GM19099 (cell line): Measurements from ENCODE around the gene PTGES.

Source experiments
- POLR2A ChIP-seq: IDR thresholded peaks from 3 replicates; pipeline ENCODE4 v1.6.1; 2011; ENCODE audit warnings: low read depth; ENCODE audit not compliant: insufficient read length; ENCODE audit errors: extremely low read depth

Gene PTGES

GRCh38 chr9:129774791-129775447 lies 22.1 kb upstream of the PTGES start:
- no peak for TF ChIP-seq POLR2A

GRCh38 chr9:129773262-129774048 lies 20.6 kb upstream of the PTGES start:
- no peak for TF ChIP-seq POLR2A

GRCh38 chr9:129770741-129771140 lies 17.9 kb upstream of the PTGES start:
- TF ChIP-seq POLR2A: no peak

- TF ChIP-seq POLR2A: no peak
Measured at GRCh38 chr9:129769669-129770068, 16.8 kb upstream of the PTGES start.

DNA sequence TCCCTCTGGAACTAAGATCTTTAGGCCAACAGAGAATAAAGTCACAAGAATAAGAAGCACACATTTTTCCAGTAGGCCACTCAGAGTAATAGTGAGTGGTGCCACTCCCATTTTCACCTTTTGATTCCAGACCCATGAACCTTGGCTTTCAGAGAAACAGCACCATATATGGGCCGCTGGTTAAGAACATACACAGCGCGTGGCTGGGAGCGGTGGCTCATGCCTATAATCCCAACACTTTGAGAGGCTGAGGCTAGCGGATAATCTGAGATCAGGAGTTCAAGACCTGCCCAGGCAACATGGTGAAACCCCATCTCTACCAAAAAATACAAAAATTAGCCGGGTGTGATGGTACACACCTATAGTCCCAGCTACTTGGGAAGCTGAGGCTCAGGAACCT lies 15.6 kb upstream of the PTGES start:
- TF ChIP-seq POLR2A: no peak

DNA sequence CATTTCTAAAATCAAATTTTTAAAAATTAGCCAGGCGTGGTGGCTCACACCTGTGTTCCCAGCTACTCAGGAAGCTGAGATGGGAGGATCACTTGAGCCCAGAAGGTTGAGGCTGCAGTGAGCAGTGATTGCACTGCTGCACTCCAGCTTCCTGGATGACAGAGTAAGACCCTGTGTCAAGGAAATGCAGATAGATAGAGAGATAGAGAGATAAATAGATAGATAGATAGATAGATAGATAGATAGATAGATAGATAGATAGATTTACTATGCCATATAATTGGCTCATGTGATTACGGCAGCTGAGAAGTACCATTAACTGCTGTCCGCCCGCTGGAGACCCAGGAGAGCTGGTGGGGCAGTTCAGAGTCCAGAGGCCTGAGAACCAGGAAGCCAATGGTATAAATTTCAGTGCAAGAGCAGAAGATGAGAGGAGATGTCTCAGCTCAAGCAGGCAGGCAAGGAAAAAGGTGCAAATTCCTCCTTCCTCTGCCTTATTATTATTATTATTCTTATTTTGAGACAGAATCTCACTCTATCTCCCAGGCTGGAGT lies 13.0 kb upstream of the PTGES start:
- no peak for TF ChIP-seq POLR2A

GRCh38 chr9:129762985-129763926 lies 10.4 kb upstream of the PTGES start:
- no peak for TF ChIP-seq POLR2A

- TF ChIP-seq POLR2A: no peak
Measured at GRCh38 chr9:129761901-129762369, 9.1 kb upstream of the PTGES start.

GRCh38 chr9:129761293-129761900 lies 8.6 kb upstream of the PTGES start:
- no peak for TF ChIP-seq POLR2A

- TF ChIP-seq POLR2A: no peak
Measured at GRCh38 chr9:129759804-129760502, 7.1 kb upstream of the PTGES start.

DNA sequence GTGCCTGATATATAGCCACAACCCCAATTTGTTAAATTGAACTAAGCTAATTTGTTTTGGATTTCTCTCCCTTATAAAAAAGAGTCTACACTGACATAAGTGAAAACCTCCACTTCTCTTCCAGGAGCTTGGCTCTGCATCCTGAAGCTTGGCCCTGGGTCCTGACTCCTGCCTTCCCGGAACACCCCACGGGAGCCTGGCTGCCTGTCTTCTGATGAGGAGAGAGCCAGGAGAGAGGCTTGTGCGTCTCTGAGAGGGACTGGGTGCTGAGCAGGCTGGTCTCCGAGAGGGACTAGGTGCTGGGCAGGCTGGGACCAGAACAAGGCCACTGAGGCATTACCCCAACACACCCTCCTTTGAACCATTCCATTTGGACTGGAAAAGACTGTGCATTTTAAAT lies 6.5 kb upstream of the PTGES start:
- TF ChIP-seq POLR2A: no peak

DNA sequence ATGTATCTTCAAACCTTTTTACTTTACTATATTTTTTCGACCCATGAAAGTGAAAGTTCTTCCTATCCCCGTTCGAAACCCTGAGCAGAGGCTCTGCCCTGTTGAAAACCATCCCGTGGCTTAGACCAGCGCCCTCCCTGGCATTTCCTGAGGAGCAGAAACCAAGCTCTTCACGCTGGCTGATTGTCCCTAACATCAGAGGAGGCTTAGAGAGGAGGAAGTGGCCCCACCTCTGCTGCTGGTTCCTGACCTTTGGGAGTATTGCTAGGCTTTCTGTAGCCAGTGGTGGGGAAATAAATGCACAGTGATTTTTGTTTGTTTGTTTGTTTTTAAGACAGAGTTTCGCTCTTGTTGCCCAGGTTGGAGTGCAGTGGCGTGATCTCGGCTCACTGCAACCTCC lies 4.2 kb upstream of the PTGES start:
- TF ChIP-seq POLR2A: no peak

GRCh38 chr9:129756191-129756590 lies 3.3 kb upstream of the PTGES start:
- TF ChIP-seq POLR2A: no peak

GRCh38 chr9:129755151-129755550 lies 2.3 kb upstream of the PTGES start:
- no peak for TF ChIP-seq POLR2A
